Stimulated activated CD4-positive, alpha-beta T cell treated with anti-CD3 and anti-CD28 coated beads, Interleukin-1b, Interleukin-23, amount 100 ng/mL, for 48 hours (primary cell): ENCODE data around the gene CFI.

Source experiments
- DNase-seq: peaks from one replicate; pipeline ENCODE4 v3.0.0-alpha.2; 2020

CFI gene

GRCh38 chr4:109729718-109730618 is 71.8 kb downstream of the CFI start, which contains the start of gene PLA2G12A:
TSS of gene PLA2G12A (minus strand) at chr4:109730070. CDS start at chr4:109729809, 261 bp downstream.
- peak; percentile 72 for DNase-seq

DNA sequence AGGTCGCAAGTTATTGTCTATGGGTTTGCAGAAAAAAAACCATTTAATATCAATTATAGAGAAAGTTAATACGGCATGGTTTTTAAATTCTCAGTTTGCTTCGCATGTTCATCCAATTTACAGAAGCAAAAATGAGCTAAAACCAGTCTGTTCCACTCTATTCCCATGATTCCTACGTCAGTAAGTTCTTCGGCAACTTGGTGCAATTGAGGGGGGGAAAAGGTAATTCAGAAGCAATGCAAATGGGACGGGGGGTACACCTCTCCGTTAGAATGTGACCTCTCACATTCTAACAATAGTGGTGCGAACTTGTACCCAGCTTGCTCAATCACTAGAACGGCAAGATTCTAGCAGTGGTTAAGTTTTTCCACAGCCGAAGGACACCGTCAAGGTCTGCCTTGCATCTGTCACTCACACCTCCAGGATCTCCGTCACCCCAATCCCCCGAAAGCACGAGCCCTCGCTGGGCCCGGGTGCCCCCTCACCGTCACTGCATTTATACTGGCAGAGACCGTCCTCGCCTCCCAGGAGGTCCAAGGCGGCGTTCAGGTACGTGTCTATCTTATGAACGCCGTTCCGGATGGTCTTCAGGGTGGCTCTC is 72.6 kb downstream of the CFI start:
- peak; percentile 34 for DNase-seq

- DNase-seq, result no peak
These were observed 73.4 kb downstream of the CFI start for GRCh38 chr4:109728385-109728784.

DNA sequence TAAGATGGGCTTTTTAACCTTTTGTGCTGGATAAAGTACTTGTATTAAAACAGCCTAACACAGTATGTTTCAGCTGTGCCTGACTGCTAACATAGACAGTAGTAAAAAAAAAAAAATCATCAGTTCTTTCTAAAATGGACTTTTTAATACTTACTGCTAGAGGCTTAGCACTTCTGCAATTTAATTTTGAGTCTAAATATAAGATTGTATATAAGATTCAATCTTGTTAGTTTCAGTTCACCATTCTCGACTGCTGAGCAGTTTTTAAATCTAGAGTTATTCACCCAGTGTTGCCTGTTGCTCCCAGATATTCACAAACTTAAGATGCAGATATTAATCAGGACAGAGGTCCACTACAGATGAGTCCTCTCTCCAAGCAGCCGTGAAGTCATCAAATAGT is 78.7 kb downstream of the CFI start:
- no peak for DNase-seq

- DNase-seq, result no peak
These were observed 79.4 kb downstream of the CFI start for GRCh38 chr4:109722357-109722756.

DNA sequence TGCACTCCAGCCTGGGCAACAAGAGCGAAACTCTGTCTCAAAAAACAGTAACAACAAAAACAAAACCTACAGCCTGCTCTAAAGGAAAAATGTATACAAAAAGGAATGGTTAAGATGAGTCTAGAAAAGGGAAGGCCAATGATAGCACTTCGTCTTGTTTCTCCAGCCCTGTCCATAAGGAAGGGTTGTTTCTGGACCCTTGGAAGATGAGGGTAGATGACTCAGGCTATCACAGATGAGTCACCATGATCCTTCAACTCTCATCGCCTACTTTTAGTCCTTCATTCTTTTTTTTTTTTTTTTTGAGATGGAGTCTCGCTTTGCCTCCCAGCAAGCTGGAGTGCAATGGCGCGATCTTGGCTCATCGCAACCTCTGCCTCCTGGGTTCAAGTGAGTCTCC is 80.8 kb downstream of the CFI start:
- no peak for DNase-seq

GRCh38 chr4:109719604-109720003 is 82.2 kb downstream of the CFI start:
- DNase-seq, result no peak

- no peak for DNase-seq
These were observed 83.0 kb downstream of the CFI start for GRCh38 chr4:109718759-109719158.

DNA sequence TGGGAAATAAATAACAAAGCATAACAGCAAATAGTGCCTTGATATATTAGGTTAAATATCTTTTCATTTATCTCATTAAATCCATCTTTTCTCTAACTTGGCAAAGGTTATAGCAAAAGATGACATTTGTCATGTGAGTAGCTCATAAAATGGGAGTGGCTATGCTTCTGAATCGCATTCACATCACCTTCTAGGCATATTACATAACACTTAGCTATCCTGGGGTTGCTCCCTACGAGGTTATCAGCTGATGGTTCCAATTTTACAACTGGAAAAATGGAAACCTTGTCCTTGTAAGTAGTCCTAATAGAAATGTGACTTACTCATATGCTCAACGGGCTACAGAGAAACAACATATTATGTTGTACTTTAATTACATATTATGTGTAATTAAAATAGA is 88.3 kb downstream of the CFI start:
- no peak for DNase-seq

DNA sequence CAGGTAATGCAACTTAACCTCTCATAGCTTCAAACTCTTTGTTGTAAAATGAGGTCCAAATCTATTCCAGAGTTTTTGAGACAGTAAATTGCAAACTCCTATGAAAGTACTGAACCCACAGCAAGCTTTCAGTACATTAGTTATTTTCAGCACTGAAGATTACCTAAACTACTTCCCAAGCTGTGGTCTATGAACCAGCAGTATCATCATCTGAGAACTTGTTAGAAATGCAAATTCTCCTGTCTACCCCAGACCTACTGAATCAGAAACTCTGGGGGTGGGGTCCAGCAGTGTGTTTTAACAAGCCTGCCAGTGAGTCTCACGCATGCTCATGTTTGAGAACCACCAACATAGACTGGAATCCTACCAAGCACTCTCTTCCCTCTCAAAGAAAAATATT is 92.8 kb downstream of the CFI start:
- DNase-seq, result no peak

DNA sequence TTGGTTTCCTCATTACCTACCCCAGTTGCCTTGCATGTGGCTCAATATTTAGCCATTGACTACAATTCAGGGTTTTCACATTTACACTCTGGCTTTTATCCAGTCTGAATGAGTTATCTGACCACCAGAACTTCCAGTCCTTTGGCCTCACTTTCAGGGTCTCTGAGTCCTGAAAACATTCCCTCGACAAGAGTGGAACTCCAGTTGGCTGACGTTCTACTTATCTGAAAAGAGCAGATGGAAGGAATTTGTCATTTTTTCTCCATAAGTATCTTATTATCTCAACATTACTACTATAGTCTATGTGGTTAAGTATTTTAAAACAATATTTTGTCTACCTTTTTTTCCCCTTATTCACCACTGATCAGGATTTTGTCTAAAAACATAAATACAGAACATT is 93.4 kb downstream of the CFI start:
- DNase-seq, result no peak

- no peak for DNase-seq
These were observed 98.0 kb downstream of the CFI start for GRCh38 chr4:109703664-109704361.

- peak; percentile 66 for DNase-seq
These were observed 98.7 kb downstream of the CFI start, which contains the start of gene CASP6 for GRCh38 chr4:109702950-109703663. TSS of gene CASP6 (minus strand) at chr4:109703445. CDS start at chr4:109703395, 50 bp downstream.

GRCh38 chr4:109701566-109702410 is 100.0 kb downstream of the CFI start:
- DNase-seq, result no peak

DNA sequence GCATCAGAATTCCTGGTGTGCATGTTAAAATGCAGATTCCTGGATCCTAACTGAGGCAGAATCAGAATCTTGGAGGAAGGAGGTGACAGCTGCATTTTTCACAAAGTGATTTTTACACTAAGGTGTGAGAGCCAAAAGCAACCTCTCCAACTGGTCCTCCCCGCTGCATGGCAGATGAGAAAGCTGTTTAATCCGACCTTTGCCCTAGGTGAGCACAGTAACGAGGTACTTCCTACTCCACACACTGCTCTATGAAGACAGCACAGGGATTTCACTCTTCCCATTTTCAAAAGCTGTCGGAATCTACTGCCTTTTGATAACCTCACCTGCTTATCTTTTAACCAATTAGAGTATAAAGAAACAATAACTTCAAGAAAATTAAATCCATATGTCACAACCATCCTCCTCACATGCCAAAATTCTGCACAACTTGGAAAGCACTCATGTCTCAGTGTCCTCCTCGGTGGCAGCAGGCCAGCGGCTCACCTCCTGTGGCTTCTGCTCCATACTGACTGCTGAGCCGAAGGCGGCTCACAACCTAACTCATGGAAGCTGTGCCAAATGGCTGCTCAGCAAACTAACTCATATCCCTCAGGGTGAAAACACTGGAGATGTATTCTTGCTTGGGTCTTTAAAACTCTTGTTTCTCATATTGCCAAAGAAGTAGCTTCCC is 102.1 kb downstream of the CFI start:
- no peak for DNase-seq

- DNase-seq, result no peak
These were observed 103.1 kb downstream of the CFI start for GRCh38 chr4:109698656-109699055.

GRCh38 chr4:109691411-109691920 is 110.3 kb downstream of the CFI start:
- no peak for DNase-seq
